HS-27A (cell line): ENCODE data around the gene PELO.

ENCODE experiments used
- DNase-seq: peaks from one replicate; pipeline ENCODE4 v3.0.0-alpha.2; 2012; ENCODE audit warnings: low read depth, missing footprints

The PELO gene

DNA sequence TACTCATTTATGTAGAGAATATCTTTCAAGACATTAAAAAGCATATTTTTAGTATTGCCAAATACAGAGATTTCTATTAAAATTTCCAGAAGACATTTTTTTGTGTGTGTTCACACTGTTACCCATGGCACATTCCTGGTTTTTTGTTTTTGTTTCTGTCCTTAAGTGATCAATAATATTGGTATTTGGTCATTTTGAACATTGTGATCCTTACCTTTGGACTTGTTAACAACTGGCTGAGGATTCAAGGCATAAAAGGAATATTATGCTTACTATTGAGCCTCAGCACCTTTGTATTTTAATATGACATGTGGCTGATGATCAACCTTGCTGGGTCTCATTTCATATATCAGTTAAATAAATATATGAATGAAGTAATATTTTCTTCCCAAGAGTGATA, 41.9 kb downstream of the PELO start:
- DNase-seq: no peak

- no peak for DNase-seq
These were observed 42.9 kb downstream of the PELO start for GRCh38 chr5:52830650-52831049.

GRCh38 chr5:52831786-52832511, 44.2 kb downstream of the PELO start:
- DNase-seq: no peak

- DNase-seq: no peak
These were observed 46.6 kb downstream of the PELO start for GRCh38 chr5:52834320-52834719.

GRCh38 chr5:52837068-52837467, 49.4 kb downstream of the PELO start:
- DNase-seq: no peak
